Medulla oblongata (tissue), 1 donor: ENCODE measurements around the gene COBL.

Experiments
- DNase-seq: peaks from one replicate; pipeline ENCODE4 v3.0.0-alpha.2; 2015; ENCODE audit errors: extremely low spot score

Gene COBL

DNA sequence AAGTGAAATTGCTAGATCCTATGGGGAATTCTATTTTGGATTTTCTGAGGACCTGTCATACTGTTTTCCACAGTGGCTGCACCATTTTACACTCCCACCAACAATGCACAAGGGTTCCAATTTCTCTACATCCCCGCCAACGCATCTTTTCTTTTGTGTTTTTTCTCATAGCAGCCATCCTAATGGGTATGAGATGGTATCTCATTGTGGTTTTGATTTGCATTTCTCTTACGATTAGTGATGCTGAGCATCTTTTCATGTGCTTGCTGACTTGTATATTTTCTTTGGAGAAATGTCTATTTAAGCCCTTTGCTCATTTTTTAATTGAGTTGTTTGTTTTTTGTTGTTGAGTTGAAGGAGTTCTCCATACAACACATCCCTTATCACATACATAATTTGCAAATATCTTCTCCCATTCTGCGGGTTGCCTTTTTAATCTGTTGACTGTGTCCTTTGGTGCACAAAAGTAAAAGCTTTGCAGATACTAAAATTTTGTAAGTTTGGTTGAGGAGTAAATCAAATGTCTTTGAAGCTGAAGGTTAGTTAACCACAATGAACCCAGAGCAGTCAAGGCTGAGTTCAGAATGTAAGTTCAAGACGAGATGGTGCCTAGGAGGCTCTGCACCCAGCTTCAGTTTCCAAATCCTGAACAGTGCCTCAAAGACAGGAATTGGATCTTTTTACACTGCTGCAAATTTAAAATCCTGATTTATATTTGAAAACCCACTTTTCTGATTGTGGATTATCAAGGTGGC is 195.4 kb downstream of the COBL start:
- DNase-seq = no peak

GRCh38 chr7:51118628-51119027 is 198.0 kb downstream of the COBL start:
- DNase-seq = no peak

GRCh38 chr7:51114501-51114900 is 202.1 kb downstream of the COBL start:
- no peak for DNase-seq

GRCh38 chr7:51113962-51114361 is 202.6 kb downstream of the COBL start:
- no peak for DNase-seq

GRCh38 chr7:51113560-51113959 is 203.0 kb downstream of the COBL start:
- DNase-seq = no peak

- DNase-seq = no peak
These were observed 205.2 kb downstream of the COBL start for GRCh38 chr7:51111241-51111940.

DNA sequence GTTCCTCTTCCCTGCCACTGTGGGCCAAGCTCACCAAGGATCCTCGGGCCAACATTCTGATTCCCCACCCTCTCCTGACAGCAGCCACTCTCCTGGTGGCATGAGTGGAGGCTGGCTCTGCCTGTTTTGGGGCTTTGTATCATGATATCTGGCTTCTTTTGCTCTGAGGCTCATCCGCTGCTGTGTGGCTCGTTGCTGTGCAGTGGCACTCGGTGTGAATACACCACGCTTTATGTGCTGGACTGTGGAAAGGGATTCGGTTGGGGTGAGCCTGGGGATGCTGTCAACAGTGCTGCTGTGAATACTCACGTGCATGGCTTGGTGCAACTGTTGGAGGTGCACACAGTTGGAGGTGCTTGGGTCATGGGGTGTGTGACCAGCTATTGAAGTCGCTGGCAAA is 208.5 kb downstream of the COBL start:
- DNase-seq = no peak

DNA sequence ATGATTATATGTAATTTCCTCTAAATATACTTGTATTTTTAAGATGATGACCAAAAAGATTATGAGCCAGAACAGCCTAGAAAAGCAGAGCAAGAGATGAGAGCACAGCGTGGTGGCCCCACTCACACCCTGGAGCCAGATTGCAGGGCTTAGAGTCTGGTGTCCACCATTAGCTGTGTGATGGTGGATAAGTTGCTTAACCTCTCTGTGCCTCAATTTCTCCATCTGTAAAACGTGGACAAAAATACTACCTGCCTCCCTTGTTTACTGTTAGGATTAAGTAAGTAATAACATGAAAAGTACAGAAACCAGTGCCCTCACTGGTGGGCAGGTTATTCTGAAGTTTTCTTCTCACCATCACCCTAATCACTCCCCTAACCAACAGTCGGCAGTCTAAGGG is 212.3 kb downstream of the COBL start:
- no peak for DNase-seq

GRCh38 chr7:51103718-51104117 is 212.9 kb downstream of the COBL start:
- DNase-seq = no peak

GRCh38 chr7:51102828-51103227 is 213.8 kb downstream of the COBL start:
- DNase-seq = no peak

DNA sequence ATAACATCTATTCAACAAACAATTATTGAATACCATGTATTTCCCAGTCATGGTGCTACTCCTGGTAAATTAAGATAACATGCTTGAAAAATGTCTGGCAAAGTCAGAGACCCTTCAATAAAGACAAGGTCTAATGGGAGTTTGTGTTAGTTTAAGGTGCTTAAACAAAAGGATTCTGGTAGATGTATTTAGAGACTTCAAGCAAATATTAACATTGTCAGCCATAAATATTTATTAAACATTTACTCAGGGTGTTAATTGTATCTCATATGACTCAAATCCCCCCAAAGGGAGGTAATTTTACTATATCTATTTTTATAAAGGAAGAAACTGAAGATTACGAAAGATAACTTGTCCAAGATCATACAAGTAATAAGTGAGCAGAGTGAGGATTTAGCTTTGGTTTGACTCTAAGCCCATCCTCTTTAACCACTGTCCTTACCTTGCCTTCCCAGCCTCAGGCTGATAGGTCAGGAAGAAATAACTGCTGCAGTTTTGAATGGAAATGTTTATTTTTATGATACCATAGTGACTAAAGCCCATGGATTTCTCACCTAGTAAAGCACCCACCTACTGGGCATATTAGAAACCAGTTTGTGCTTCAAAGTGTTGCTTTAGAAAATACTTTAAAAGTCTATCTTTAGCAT is 215.4 kb downstream of the COBL start:
- DNase-seq = no peak

DNA sequence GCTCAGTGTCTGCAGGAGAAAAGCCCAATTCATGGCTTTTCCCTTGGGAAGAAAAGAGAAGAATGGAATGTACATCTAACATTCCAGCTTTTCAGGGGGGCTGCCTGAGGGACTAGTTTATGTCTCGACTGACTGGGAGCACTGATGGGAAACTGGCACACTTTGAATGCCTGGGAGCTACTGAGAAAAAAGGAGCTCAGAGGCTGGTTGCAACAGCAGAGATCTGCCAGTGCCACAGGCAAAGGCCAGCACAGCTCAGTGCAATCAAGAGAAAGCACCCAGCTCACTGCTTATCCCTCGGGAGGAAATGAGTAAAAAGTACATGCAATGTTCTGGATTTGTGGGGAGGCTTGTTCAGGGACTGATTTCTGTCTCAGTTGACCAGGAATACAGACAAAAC is 226.2 kb downstream of the COBL start:
- no peak for DNase-seq

- no peak for DNase-seq
These were observed 231.4 kb downstream of the COBL start for GRCh38 chr7:51085034-51085692.

- no peak for DNase-seq
These were observed 232.5 kb downstream of the COBL start for GRCh38 chr7:51084121-51084520.

- DNase-seq = no peak
These were observed 233.6 kb downstream of the COBL start for GRCh38 chr7:51082940-51083533.

GRCh38 chr7:51082096-51082840 is 234.3 kb downstream of the COBL start:
- DNase-seq = no peak

DNA sequence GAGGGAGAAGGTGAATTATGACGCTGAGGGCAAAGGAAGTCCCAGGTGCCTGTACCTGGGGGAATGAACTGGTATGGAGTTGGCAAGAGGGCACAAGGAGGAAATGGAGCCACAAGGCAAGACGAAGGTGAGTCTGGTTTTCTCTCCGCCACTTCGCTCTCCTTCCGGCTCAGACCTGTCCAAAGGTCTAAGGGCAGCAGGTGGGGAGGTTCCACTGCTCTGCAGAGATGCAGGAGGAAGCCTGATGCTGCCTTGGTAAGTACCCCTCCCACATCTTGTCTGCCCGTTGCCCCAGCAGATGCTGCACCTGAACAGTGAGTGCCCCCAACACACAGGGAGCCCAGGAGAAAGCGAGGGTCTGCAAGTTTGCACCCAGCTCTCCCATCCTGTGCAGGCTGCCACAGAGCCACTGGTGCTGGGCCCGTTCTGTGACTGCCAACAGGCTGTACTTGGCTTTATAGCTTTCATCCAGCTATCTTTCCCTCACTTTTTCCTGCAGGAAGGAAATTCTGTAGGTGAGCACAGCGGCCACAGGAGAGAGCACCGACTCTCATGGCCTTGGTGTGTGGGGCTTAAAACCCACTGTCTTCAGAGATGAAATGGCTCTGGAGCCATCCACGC is 235.2 kb downstream of the COBL start:
- DNase-seq = no peak

- DNase-seq = peak; percentile 53
These were observed 235.9 kb downstream of the COBL start for GRCh38 chr7:51080622-51081269.

DNA sequence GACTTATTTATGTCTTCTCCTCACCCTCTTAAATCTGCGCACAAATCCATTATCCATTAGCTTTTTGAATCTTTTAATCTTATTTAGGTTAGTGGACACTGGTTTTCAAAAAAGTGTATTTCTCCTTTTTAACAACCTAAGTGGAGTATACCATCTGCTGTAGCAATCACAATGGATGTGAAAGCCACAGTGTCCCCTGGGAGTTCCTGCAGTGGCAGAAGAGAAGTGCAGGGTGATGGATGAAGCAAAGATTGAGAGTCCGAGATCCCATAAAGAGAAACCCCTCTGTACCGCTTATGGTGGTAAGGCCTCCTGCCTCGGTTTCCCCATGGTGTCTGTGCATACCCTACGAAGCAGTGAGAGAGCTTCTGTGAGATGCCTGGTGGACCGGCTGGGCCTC is 236.4 kb downstream of the COBL start:
- DNase-seq = no peak

DNA sequence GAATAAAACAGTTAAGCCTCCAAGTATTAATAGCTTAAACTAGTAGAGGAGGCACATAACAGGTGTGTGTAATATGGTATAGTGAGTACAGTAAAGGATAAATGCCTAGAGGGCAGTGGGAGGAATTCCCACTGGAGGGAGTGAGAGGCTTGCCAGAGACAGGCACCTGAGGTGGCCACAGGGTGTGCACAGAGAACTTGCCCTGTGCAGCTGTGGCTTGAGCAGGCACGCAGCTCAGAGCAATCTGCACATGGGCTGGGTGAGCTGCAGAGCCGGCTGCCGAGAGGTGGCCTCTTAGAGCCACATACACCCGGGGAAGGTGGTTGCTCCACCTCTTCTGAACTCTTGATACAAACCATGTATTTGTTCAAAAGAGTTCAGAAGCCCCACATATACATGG is 237.1 kb downstream of the COBL start:
- no peak for DNase-seq
